WTC11 (cell line): ENCODE measurements around the gene CARS2. TPM values are rescaled to one million over a fixed set of nuclear protein-coding genes. Genes with fewer than 3 reads are reported as not detected.

ENCODE experiments used
- ATAC-seq: fragments of 200-7000 bp; cut with Tn5 transposase; 2 replicates; pipeline ENCODE4 v1.10.0; 2021; ENCODE audit warnings: mild to moderate bottlenecking, moderate library complexity
- CTCF ChIA-PET: fragments of 300-600 bp; sonication (Branson Sonifier 250); formaldehyde crosslinking; loops from one replicate; lab custom pipeline; 2021; ENCODE audit warnings: antibody characterized with exemption; lab: Charles Lee
- POLR2A ChIA-PET: fragments of 350-600 bp; sonication (Branson Sonifier 250); formaldehyde crosslinking; loops from one replicate; lab custom pipeline; 2021; ENCODE audit warnings: antibody characterized with exemption; lab: Charles Lee
- DNase-seq: peaks from one replicate; pipeline ENCODE4 v3.0.0; 2021; ENCODE audit warnings: low spot score
- H3K27ac Mint-ChIP-seq: 2 replicates; pipeline ENCODE4 v1.8.0; 2021; ENCODE audit warnings: mixed read lengths
- H3K27me3 Mint-ChIP-seq: 2 replicates; pipeline ENCODE4 v1.8.0; 2021; ENCODE audit warnings: low read depth, mild to moderate bottlenecking, moderate library complexity, mixed read lengths
- H3K36me3 Mint-ChIP-seq: 2 replicates; pipeline ENCODE4 v1.8.0; 2021; ENCODE audit warnings: mixed read lengths
- H3K4me1 Mint-ChIP-seq: 2 replicates; pipeline ENCODE4 v1.8.0; 2022; ENCODE audit warnings: mixed read lengths
- H3K4me3 Mint-ChIP-seq: 2 replicates; pipeline ENCODE4 v1.8.0; 2021; ENCODE audit warnings: mild to moderate bottlenecking, moderate library complexity, mixed read lengths
- H3K9me3 Mint-ChIP-seq: 2 replicates; pipeline ENCODE4 v1.8.0; 2021; ENCODE audit warnings: mixed read lengths
- ATF1 ChIP-seq: sonication (generic); formaldehyde crosslinking; IDR thresholded peaks from 2 replicates; pipeline ENCODE4 v1.8.1; 2023; ENCODE audit warnings: mild to moderate bottlenecking, moderate library complexity, missing genetic modification reagents
- CREB1 ChIP-seq: sonication (generic); formaldehyde crosslinking; IDR thresholded peaks from 2 replicates; pipeline ENCODE4 v1.8.0; 2023; ENCODE audit warnings: mild to moderate bottlenecking, missing genetic modification reagents
- EMX1 ChIP-seq: fragments of 250-450 bp; sonication (Bioruptor Pico); IDR thresholded peaks from 2 replicates; pipeline ENCODE4 v1.8.0; 2021; ENCODE audit warnings: mild to moderate bottlenecking
- ERG ChIP-seq: fragments of 250-450 bp; sonication (Bioruptor Pico); IDR thresholded peaks from 2 replicates; pipeline ENCODE4 v1.8.0; 2021; ENCODE audit warnings: mild to moderate bottlenecking
- FOXK1 ChIP-seq: sonication (generic); formaldehyde crosslinking; IDR thresholded peaks from 2 replicates; pipeline ENCODE4 v1.8.0; 2022; ENCODE audit warnings: mild to moderate bottlenecking, moderate library complexity, missing genetic modification reagents
- GABPB1 ChIP-seq: sonication (generic); formaldehyde crosslinking; IDR thresholded peaks from 2 replicates; pipeline ENCODE4 v1.8.1; 2023; ENCODE audit warnings: mild to moderate bottlenecking, missing genetic modification reagents
- GTF2I ChIP-seq: fragments of 250-450 bp; sonication (Bioruptor Pico); conservative IDR thresholded peaks from 2 replicates; pipeline ENCODE4 v1.4.0; 2021; ENCODE audit warnings: mild to moderate bottlenecking
- HMGA2 ChIP-seq: fragments of 250-450 bp; sonication (Bioruptor Pico); IDR thresholded peaks from 2 replicates; pipeline ENCODE4 v1.4.0; 2021; ENCODE audit warnings: mild to moderate bottlenecking, moderate library complexity
- JAZF1 ChIP-seq: fragments of 250-450 bp; sonication (Bioruptor Pico); IDR thresholded peaks from 2 replicates; pipeline ENCODE4 v1.9.0; 2021; ENCODE audit warnings: moderate library complexity, mild to moderate bottlenecking, inconsistent platforms
- JUN ChIP-seq: sonication (generic); formaldehyde crosslinking; IDR thresholded peaks from 2 replicates; pipeline ENCODE4 v1.8.0; 2023; ENCODE audit warnings: mild to moderate bottlenecking, missing genetic modification reagents
- NFE2L1 ChIP-seq: sonication (generic); formaldehyde crosslinking; IDR thresholded peaks from 2 replicates; pipeline ENCODE4 v1.8.1; 2023; ENCODE audit warnings: missing genetic modification reagents
- NR2C2 ChIP-seq: sonication (generic); formaldehyde crosslinking; IDR thresholded peaks from 2 replicates; pipeline ENCODE4 v1.8.0; 2022; ENCODE audit warnings: mild to moderate bottlenecking, missing genetic modification reagents
- PRRX2 ChIP-seq: fragments of 250-450 bp; sonication (Bioruptor Pico); IDR thresholded peaks from 2 replicates; pipeline ENCODE4 v1.8.0; 2021; ENCODE audit warnings: mild to moderate bottlenecking
- RELA ChIP-seq: sonication (generic); formaldehyde crosslinking; IDR thresholded peaks from 2 replicates; pipeline ENCODE4 v1.8.1; 2022; ENCODE audit warnings: missing genetic modification reagents, mild to moderate bottlenecking, borderline replicate concordance
- ZBTB43 ChIP-seq: sonication (generic); formaldehyde crosslinking; IDR thresholded peaks from 2 replicates; pipeline ENCODE4 v1.8.1; 2023; ENCODE audit warnings: mild to moderate bottlenecking, missing genetic modification reagents
- ZNF138 ChIP-seq: sonication (generic); formaldehyde crosslinking; conservative IDR thresholded peaks from 2 replicates; pipeline ENCODE4 v1.8.1; 2022; ENCODE audit warnings: mild to moderate bottlenecking, moderate library complexity, missing genetic modification reagents
- ZNF396 ChIP-seq: fragments of 250-450 bp; sonication (Bioruptor Pico); IDR thresholded peaks from 2 replicates; pipeline ENCODE4 v1.8.0; 2021; ENCODE audit warnings: mild to moderate bottlenecking, moderate library complexity, borderline replicate concordance
- ZNF423 ChIP-seq: fragments of 250-450 bp; sonication (Bioruptor Pico); IDR thresholded peaks from 2 replicates; pipeline ENCODE4 v2.1.2; 2022; ENCODE audit warnings: mild to moderate bottlenecking, moderate library complexity
- total RNA-seq: library from RNA; stranded (reverse); gene quantifications from 3 replicates; pipeline ENCODE4 v1.2.3, GENCODE V29; 2021
- TF ChIP-seq, protein P1 (sequence below): sonication (generic); formaldehyde crosslinking; IDR thresholded peaks from 2 replicates; pipeline ENCODE4 v1.8.0; 2022; ENCODE audit warnings: mild to moderate bottlenecking, missing genetic modification reagents
- TF ChIP-seq, protein P2 (sequence below): sonication (generic); formaldehyde crosslinking; IDR thresholded peaks from 2 replicates; pipeline ENCODE4 v1.8.0; 2022; ENCODE audit warnings: mild to moderate bottlenecking, missing genetic modification reagents
- TF ChIP-seq, protein P3 (sequence below): sonication (generic); formaldehyde crosslinking; IDR thresholded peaks from 2 replicates; pipeline ENCODE4 v1.8.1; 2023; ENCODE audit warnings: mild to moderate bottlenecking, missing genetic modification reagents, moderate library complexity
- TF ChIP-seq, protein P4 (sequence below): sonication (generic); formaldehyde crosslinking; IDR thresholded peaks from 2 replicates; pipeline ENCODE4 v1.8.0; 2023; ENCODE audit warnings: mild to moderate bottlenecking, missing genetic modification reagents

CARS2 gene
- total RNA-seq, 1 experiment from 2014 or later: 39.9 TPM

GRCh38 chr13:110652231-110652730, 53.6 kb downstream of the CARS2 start:
- TF ChIP-seq, protein P1, sequence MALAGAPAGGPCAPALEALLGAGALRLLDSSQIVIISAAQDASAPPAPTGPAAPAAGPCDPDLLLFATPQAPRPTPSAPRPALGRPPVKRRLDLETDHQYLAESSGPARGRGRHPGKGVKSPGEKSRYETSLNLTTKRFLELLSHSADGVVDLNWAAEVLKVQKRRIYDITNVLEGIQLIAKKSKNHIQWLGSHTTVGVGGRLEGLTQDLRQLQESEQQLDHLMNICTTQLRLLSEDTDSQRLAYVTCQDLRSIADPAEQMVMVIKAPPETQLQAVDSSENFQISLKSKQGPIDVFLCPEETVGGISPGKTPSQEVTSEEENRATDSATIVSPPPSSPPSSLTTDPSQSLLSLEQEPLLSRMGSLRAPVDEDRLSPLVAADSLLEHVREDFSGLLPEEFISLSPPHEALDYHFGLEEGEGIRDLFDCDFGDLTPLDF: no peak
- TF ChIP-seq ERG: no peak
- no peak for TF ChIP-seq ATF1 (CRISPR knock-in tag)
- TF ChIP-seq GTF2I (CRISPR knock-in tag): no peak
- TF ChIP-seq, protein P2, sequence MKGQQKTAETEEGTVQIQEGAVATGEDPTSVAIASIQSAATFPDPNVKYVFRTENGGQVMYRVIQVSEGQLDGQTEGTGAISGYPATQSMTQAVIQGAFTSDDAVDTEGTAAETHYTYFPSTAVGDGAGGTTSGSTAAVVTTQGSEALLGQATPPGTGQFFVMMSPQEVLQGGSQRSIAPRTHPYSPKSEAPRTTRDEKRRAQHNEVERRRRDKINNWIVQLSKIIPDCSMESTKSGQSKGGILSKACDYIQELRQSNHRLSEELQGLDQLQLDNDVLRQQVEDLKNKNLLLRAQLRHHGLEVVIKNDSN (CRISPR knock-in tag): no peak
- TF ChIP-seq ZNF396: no peak
- no peak for TF ChIP-seq RELA (CRISPR knock-in tag)
- no peak for TF ChIP-seq HMGA2 (CRISPR knock-in tag)
- no peak for TF ChIP-seq FOXK1 (CRISPR knock-in tag)
- no peak for TF ChIP-seq JAZF1
- no peak for TF ChIP-seq NFE2L1
- TF ChIP-seq ZNF138 (CRISPR knock-in tag): no peak
- TF ChIP-seq ZNF423: no peak
- TF ChIP-seq GABPB1: no peak
- TF ChIP-seq, protein P3, sequence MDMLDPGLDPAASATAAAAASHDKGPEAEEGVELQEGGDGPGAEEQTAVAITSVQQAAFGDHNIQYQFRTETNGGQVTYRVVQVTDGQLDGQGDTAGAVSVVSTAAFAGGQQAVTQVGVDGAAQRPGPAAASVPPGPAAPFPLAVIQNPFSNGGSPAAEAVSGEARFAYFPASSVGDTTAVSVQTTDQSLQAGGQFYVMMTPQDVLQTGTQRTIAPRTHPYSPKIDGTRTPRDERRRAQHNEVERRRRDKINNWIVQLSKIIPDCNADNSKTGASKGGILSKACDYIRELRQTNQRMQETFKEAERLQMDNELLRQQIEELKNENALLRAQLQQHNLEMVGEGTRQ (CRISPR knock-in tag): no peak
- TF ChIP-seq, protein P4, sequence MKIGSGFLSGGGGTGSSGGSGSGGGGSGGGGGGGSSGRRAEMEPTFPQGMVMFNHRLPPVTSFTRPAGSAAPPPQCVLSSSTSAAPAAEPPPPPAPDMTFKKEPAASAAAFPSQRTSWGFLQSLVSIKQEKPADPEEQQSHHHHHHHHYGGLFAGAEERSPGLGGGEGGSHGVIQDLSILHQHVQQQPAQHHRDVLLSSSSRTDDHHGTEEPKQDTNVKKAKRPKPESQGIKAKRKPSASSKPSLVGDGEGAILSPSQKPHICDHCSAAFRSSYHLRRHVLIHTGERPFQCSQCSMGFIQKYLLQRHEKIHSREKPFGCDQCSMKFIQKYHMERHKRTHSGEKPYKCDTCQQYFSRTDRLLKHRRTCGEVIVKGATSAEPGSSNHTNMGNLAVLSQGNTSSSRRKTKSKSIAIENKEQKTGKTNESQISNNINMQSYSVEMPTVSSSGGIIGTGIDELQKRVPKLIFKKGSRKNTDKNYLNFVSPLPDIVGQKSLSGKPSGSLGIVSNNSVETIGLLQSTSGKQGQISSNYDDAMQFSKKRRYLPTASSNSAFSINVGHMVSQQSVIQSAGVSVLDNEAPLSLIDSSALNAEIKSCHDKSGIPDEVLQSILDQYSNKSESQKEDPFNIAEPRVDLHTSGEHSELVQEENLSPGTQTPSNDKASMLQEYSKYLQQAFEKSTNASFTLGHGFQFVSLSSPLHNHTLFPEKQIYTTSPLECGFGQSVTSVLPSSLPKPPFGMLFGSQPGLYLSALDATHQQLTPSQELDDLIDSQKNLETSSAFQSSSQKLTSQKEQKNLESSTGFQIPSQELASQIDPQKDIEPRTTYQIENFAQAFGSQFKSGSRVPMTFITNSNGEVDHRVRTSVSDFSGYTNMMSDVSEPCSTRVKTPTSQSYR (CRISPR knock-in tag): no peak
- TF ChIP-seq ZBTB43 (CRISPR knock-in tag): no peak
- TF ChIP-seq EMX1: no peak
- Mint-ChIP-seq H3K4me3 (no peak overlapping the region), H3K4me1 (no peaks in the 10 kb centered on the region), H3K36me3 (peaks cover 14% of the 10 kb centered on the region), H3K9me3 (peaks cover 5% of the 10 kb centered on the region; the same call in 1 of the 2 replicates), H3K27me3 (no peaks in the 10 kb centered on the region), H3K27ac (peak overlapping the region; percentile 44; the same call in 1 of the 2 replicates)
- ChIA-PET CTCF (no interaction called here), POLR2A (interaction anchor here (0.5 kb wide), 1 partner anchor 49 kb away, joined by 3 read pairs; no protein-coding TSS in a partner anchor)
- DNase-seq (no peak), ATAC-seq (no peak)

DNA sequence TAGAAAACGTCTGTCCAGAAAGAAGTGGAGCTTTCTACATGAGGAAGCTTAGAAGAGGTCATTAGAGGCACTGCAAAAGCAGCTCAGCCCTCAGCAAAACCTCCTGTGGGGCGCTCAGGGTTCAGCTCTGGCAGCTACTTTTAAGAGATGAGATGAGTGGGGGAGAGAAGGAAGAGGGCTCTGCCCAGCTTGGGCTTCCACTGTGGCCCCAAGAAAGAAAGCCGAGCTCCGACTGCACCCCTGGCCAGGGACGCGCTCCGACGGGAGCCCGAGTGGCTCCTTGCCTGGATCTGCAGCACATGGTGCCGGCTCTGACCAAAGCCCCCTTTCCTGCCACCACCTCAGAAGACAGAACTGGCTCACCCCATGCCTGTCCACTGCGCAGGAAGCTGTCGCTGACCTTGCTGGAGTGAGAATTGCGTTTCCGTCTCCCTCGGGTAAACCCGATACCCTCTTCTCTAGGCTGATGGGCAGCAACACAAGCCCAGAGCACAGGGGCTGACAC, 54.1 kb downstream of the CARS2 start:
- H3K4me1 Mint-ChIP-seq: no peaks in the 10 kb centered on the region
- H3K27ac Mint-ChIP-seq: peak overlapping the region; percentile 80
- ChIA-PET CTCF (no interaction called here), POLR2A (interaction anchor here (0.5 kb wide), 1 partner anchor 49 kb away, joined by 3 read pairs; no protein-coding TSS in a partner anchor)
- peaks cover 3% of the 10 kb centered on the region; the same call in 1 of the 2 replicates for H3K9me3 Mint-ChIP-seq
- H3K4me3 Mint-ChIP-seq: no peak overlapping the region
- DNase-seq (no peak), ATAC-seq (no peak)
- peaks cover 12% of the 10 kb centered on the region for H3K36me3 Mint-ChIP-seq
- no peak for TF ChIP-seq PRRX2 (CRISPR knock-in tag)
- no peak for TF ChIP-seq JUN (CRISPR knock-in tag)
- no peak for TF ChIP-seq NR2C2 (CRISPR knock-in tag)
- no peak for TF ChIP-seq CREB1 (CRISPR knock-in tag)
- H3K27me3 Mint-ChIP-seq: no peaks in the 10 kb centered on the region
